ENCODE measurements around the gene LCMT1.

DNA sequence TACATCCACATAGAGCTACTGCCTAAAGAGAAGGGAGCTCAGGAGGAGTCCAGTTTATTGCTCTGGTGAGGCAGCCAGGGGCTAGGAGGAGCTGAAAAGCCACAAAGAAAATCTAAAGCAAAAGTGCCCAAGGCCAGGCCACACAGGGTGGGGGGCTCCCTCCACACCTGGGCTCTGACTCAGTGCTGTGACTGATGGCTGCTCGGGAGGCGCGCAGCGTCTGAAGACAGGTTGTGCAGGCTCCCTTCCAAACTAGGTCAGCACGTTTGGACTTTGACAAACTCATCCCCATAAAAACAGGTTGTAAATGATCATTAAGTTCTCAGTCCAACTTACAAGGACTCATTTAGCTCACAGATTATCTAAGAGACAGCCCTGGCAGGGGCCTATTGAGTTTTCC, 22.2 kb upstream of the LCMT1 start:
- TF ChIP-seq, protein P1, sequence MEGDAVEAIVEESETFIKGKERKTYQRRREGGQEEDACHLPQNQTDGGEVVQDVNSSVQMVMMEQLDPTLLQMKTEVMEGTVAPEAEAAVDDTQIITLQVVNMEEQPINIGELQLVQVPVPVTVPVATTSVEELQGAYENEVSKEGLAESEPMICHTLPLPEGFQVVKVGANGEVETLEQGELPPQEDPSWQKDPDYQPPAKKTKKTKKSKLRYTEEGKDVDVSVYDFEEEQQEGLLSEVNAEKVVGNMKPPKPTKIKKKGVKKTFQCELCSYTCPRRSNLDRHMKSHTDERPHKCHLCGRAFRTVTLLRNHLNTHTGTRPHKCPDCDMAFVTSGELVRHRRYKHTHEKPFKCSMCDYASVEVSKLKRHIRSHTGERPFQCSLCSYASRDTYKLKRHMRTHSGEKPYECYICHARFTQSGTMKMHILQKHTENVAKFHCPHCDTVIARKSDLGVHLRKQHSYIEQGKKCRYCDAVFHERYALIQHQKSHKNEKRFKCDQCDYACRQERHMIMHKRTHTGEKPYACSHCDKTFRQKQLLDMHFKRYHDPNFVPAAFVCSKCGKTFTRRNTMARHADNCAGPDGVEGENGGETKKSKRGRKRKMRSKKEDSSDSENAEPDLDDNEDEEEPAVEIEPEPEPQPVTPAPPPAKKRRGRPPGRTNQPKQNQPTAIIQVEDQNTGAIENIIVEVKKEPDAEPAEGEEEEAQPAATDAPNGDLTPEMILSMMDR (IDR thresholded peaks at IDR 0.05), result no peak
- TF ChIP-seq POLR2AphosphoS5 (IDR thresholded peaks at IDR 0.05; ENCODE audit: low read depth, low read length) (no peak), TCF7L2 (IDR thresholded peaks at IDR 0.05; ENCODE audit: low read depth, low read length) (no peak), SIN3A (IDR thresholded peaks at IDR 0.05; ENCODE audit: borderline replicate concordance, insufficient read depth, low read depth, low read length) (no peak)
- TF ChIP-seq, protein P2, sequence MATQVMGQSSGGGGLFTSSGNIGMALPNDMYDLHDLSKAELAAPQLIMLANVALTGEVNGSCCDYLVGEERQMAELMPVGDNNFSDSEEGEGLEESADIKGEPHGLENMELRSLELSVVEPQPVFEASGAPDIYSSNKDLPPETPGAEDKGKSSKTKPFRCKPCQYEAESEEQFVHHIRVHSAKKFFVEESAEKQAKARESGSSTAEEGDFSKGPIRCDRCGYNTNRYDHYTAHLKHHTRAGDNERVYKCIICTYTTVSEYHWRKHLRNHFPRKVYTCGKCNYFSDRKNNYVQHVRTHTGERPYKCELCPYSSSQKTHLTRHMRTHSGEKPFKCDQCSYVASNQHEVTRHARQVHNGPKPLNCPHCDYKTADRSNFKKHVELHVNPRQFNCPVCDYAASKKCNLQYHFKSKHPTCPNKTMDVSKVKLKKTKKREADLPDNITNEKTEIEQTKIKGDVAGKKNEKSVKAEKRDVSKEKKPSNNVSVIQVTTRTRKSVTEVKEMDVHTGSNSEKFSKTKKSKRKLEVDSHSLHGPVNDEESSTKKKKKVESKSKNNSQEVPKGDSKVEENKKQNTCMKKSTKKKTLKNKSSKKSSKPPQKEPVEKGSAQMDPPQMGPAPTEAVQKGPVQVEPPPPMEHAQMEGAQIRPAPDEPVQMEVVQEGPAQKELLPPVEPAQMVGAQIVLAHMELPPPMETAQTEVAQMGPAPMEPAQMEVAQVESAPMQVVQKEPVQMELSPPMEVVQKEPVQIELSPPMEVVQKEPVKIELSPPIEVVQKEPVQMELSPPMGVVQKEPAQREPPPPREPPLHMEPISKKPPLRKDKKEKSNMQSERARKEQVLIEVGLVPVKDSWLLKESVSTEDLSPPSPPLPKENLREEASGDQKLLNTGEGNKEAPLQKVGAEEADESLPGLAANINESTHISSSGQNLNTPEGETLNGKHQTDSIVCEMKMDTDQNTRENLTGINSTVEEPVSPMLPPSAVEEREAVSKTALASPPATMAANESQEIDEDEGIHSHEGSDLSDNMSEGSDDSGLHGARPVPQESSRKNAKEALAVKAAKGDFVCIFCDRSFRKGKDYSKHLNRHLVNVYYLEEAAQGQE (IDR thresholded peaks at IDR 0.05; ENCODE audit: insufficient read depth in 1 of 2, low read depth in 2 of 2, low read length in 1 of 2), result no peak
